HL-60/S4 treated with phorbol 12-myristate 13-acetate at 8.2 ng/mL for 4 days and 3 days (cell line): Measurements from ENCODE around the gene MMP8.
"Not testable (repeated sequence)": the region's sequence is repeated elsewhere in the genome, so short reads cannot be mapped to it uniquely, and the experiment has no call there.

Experiments used
- in situ Hi-C: fragments of 300-500 bp; cut with MboI; formaldehyde crosslinking; loops from 2 replicates; pipeline ENCODE4 v1.15.0; 2022; ENCODE audit warnings: low sequenced_read_pairs

Gene MMP8

GRCh38 chr11:102724904-102725500 is at the start of gene MMP8:
TSS of gene MMP8 (minus strand) at chr11:102724954. CDS start at chr11:102724855, 99 bp downstream.
- in situ Hi-C loops: no loop called here

GRCh38 chr11:102773386-102773785 is 48.6 kb upstream of the MMP8 start:
- in situ Hi-C loops: no loop called here

- in situ Hi-C loops: no loop called here
Observed at GRCh38 chr11:102771351-102771750, 46.6 kb upstream of the MMP8 start.

GRCh38 chr11:102770191-102770590 is 45.4 kb upstream of the MMP8 start:
- in situ Hi-C loops: no loop called here

GRCh38 chr11:102767800-102768199 is 43.0 kb upstream of the MMP8 start:
- in situ Hi-C loops: no loop called here

GRCh38 chr11:102763440-102763839 is 38.7 kb upstream of the MMP8 start:
- in situ Hi-C loops: no loop called here

- in situ Hi-C loops: no loop called here
Observed at GRCh38 chr11:102762361-102762767, 37.6 kb upstream of the MMP8 start.

GRCh38 chr11:102761646-102762238 is 37.0 kb upstream of the MMP8 start:
- in situ Hi-C loops: no loop called here

GRCh38 chr11:102760344-102761035 is 35.7 kb upstream of the MMP8 start:
- in situ Hi-C loops: no loop called here

GRCh38 chr11:102757823-102758549 is 33.2 kb upstream of the MMP8 start:
- in situ Hi-C loops: no loop called here

- in situ Hi-C loops: no loop called here
Observed at GRCh38 chr11:102753267-102753666, 28.5 kb upstream of the MMP8 start.

GRCh38 chr11:102751673-102752072 is 26.9 kb upstream of the MMP8 start:
- in situ Hi-C loops: no loop called here

GRCh38 chr11:102749101-102749722 is 24.5 kb upstream of the MMP8 start:
- in situ Hi-C loops: no loop called here

- in situ Hi-C loops: not testable (repeated sequence)
Observed at GRCh38 chr11:102746746-102747578, 22.2 kb upstream of the MMP8 start.

GRCh38 chr11:102734650-102735049 is 9.9 kb upstream of the MMP8 start:
- in situ Hi-C loops: no loop called here

- in situ Hi-C loops: no loop called here
Observed at GRCh38 chr11:102733232-102733875, 8.6 kb upstream of the MMP8 start.

- in situ Hi-C loops: not testable (repeated sequence)
Observed at GRCh38 chr11:102730944-102731343, 6.2 kb upstream of the MMP8 start.

GRCh38 chr11:102729849-102730815 is 5.4 kb upstream of the MMP8 start:
- in situ Hi-C loops: no loop called here

- in situ Hi-C loops: no loop called here
Observed at GRCh38 chr11:102727890-102728289, 3.1 kb upstream of the MMP8 start.
